SJCRH30 (cell line): ENCODE results near the gene NSG2. TPM values are rescaled to one million over a fixed set of nuclear protein-coding genes. Genes with fewer than 3 reads are reported as not detected.

ENCODE experiments used
- total RNA-seq: library from RNA; depleted of rRNA; stranded (reverse); fragments of >200 nt; shearing (Covaris generic); gene quantifications from 2 replicates; pipeline ENCODE4 v1.2.3, GENCODE V29; 2014; rRNA removed

The NSG2 gene
- total RNA-seq, 1 experiment from 2014 or later = not detected

Other genes starting within 250 kb of the NSG2 start
- gene CPEB4, start 157.4 kb upstream of the NSG2 start, total RNA-seq = 8.8 and 10.5 TPM in 2 replicates
- gene C5orf47, start 56.5 kb upstream of the NSG2 start, total RNA-seq = not detected in 2 replicates